Ectodermal cell (in vitro differentiated cells): Measurements from ENCODE around the gene AKAP13.
"Not testable (repeated sequence)": the region's sequence is repeated elsewhere in the genome, so short reads cannot be mapped to it uniquely, and the experiment has no call there.

Experiments used
- H3K27ac ChIP-seq: 2 replicates; pipeline ENCODE4 v1.7.0; 2013; ENCODE audit warnings: mild to moderate bottlenecking, low read depth, low read length; ENCODE audit not compliant: insufficient read depth, poor library complexity, severe bottlenecking
- H3K27me3 ChIP-seq: 2 replicates; pipeline ENCODE4 v1.7.0; 2013; ENCODE audit warnings: mild to moderate bottlenecking, low read length; ENCODE audit not compliant: insufficient read depth, control insufficient read depth, poor library complexity, severe bottlenecking
- H3K36me3 ChIP-seq: one replicate; pipeline ENCODE4 v1.7.0; 2013; ENCODE audit warnings: low read length; ENCODE audit not compliant: control insufficient read depth, insufficient read depth
- H3K4me1 ChIP-seq: one replicate; pipeline ENCODE4 v1.7.0; 2013; ENCODE audit warnings: low read length; ENCODE audit not compliant: control insufficient read depth, insufficient read depth
- H3K4me3 ChIP-seq: 2 replicates; pipeline ENCODE4 v1.7.0; 2013; ENCODE audit warnings: low read depth, low read length, control low read depth; ENCODE audit not compliant: insufficient read depth
- H3K9me3 ChIP-seq: 2 replicates; pipeline ENCODE4 v1.7.0; 2013; ENCODE audit warnings: mild to moderate bottlenecking, low read length, moderate library complexity; ENCODE audit not compliant: control insufficient read depth
- WGBS, 2 experiments: methylation state at CpG; one replicate each; pipeline ENCODE4 v1.1.7; 2013; ENCODE audit warnings: missing lambda C conversion rate in 2 of 2; 5-methylcytosine and 5-hydroxymethylcytosine counted together

Gene AKAP13

DNA sequence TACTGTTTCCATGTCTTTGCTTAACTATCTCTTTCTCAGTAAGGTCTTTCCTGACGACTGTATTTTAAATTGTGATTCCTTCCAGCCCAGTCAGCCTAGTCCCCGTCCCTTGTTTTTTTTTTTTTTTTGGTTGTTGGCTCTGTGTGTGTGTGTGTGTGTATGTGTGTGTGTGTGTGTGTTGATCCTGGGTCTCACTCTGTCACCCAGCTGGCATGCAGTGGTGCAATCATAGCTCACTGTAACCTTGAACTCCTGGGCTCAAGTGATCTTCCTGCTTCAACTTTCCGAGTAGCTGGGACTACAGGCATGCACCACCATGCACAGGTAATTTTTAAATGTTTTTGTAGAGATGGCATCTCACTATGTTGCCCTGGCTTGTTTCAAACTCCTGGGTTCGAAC, 31.3 kb upstream of the AKAP13 start:
- not testable (repeated sequence) for H3K9me3 ChIP-seq, H3K4me1 ChIP-seq, H3K27me3 ChIP-seq, H3K27ac ChIP-seq, H3K36me3 ChIP-seq, H3K4me3 ChIP-seq
- 87 to 93% methylated on average over 3 to 4 of the region's 4 CpGs for WGBS, 2 experiments

DNA sequence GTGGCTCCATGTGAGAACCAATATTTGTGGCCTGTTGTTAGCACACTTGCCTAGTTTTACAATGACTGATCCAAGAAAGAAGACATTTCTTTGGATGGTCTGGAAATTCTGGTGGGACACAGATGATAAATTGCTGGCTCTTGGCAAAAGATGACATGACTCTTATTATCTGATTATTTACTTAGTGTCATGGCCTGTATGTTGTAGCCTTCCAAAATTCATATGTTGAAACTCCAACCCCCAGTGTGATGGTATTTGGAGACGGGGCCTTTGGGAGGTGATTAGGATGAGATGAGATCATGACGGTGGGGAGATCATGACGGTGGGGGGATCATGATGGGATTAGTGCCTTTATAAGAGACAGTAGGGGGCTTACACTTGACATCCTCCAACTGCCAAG, 30.0 kb upstream of the AKAP13 start:
- Histone ChIP-seq H3K9me3 (no peaks in the 10 kb centered on the region), H3K36me3 (no peaks in the 10 kb centered on the region), H3K4me1 (no peaks in the 10 kb centered on the region), H3K27me3 (no peaks in the 10 kb centered on the region), H3K27ac (no peak overlapping the region), H3K4me3 (no peak overlapping the region)
- 77 to 87% methylated on average over 3 of the region's 3 CpGs for WGBS, 2 experiments

DNA sequence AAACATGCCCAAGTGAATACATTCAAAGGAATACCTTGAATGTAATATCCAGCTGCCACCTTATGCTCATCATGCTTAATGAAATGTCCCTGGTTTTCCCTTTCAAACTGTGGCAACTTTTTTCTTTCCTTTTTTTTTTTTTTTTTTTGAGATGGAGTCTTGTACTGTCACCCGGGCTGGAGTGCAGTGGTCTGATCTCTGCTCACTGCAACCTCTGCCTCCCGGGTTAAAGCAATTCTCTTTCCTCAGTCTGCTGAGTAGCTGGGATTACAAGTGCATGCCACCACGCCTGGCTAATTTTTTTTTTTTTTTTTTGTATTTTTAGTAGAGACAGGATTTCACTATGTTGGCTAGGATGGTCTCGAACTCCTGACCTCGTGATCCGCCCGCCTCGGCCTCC, 28.9 kb upstream of the AKAP13 start:
- H3K27me3 ChIP-seq, H3K36me3 ChIP-seq, H3K9me3 ChIP-seq, H3K27ac ChIP-seq, H3K4me3 ChIP-seq, H3K4me1 ChIP-seq: not testable (repeated sequence)
- 87 to 90% methylated on average over 8 of the region's 8 CpGs for WGBS, 2 experiments

- Histone ChIP-seq H3K4me3 (no peak overlapping the region), H3K27ac (no peak overlapping the region), H3K9me3 (no peaks in the 10 kb centered on the region), H3K27me3 (no peaks in the 10 kb centered on the region), H3K36me3 (no peaks in the 10 kb centered on the region), H3K4me1 (no peaks in the 10 kb centered on the region)
- 97% methylated on average over 3 to 4 of the region's 4 CpGs for WGBS, 2 experiments
These were observed 28.4 kb upstream of the AKAP13 start for GRCh38 chr15:85351965-85352364.

- Histone ChIP-seq H3K27ac (no peak overlapping the region), H3K4me1 (no peaks in the 10 kb centered on the region), H3K27me3 (no peaks in the 10 kb centered on the region)
These were observed 26.9 kb upstream of the AKAP13 start for GRCh38 chr15:85353516-85353915.

GRCh38 chr15:85354461-85354860, 25.9 kb upstream of the AKAP13 start:
- Histone ChIP-seq H3K4me1 (no peaks in the 10 kb centered on the region), H3K9me3 (no peaks in the 10 kb centered on the region), H3K36me3 (no peaks in the 10 kb centered on the region), H3K27me3 (no peaks in the 10 kb centered on the region), H3K27ac (no peak overlapping the region), H3K4me3 (no peak overlapping the region)
- 89 to 91% methylated on average over 4 of the region's 4 CpGs for WGBS, 2 experiments

More at GRCh38 chr15:85353516-85353915, 26.9 kb upstream of the AKAP13 start:
- Histone ChIP-seq H3K36me3 (no peaks in the 10 kb centered on the region), H3K4me3 (no peak overlapping the region), H3K9me3 (no peaks in the 10 kb centered on the region)

DNA sequence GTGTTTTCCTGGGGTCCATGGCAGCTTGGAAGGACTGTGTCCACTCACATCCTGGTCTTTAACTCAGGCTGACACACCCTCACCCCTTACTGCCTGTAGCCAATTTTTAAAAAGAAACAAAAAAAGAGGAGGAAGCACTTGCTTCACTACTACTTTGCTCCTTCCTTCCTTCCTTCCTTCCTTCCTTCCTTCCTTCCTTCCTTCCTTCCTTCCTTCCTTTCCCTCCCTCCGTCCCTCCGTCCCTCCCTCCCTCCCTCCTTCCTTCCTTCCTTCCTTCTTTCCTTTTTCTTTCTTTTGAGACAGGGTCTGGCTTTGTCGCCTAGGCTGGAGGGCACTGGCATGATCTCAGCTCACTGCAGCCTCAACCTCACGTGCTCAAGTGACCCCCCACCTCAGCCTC, 25.5 kb upstream of the AKAP13 start:
- 87 to 92% methylated on average over 4 of the region's 4 CpGs for WGBS, 2 experiments
- Histone ChIP-seq H3K4me1 (no peaks in the 10 kb centered on the region), H3K9me3 (no peaks in the 10 kb centered on the region), H3K27ac (no peak overlapping the region), H3K4me3 (no peak overlapping the region), H3K36me3 (no peaks in the 10 kb centered on the region), H3K27me3 (no peaks in the 10 kb centered on the region)

DNA sequence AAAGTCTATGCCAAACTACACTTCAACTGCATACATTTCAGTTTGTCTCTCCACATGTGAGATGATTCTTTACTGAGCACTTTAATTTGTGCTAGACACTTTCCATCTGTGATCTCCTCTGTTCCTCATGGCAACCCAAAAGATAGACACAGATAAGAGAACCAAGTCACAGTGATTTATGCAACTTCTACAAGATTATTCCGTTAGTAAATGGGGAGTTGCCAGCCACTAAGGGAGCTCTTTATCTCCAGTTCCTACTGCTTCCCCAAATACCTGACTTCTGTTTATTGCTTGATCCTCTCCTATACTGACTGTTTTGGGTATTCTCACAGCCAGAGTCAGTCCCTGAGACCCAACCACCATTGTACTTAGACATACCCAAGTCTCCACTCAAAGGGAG, 24.1 kb upstream of the AKAP13 start:
- H3K36me3 ChIP-seq = no peaks in the 10 kb centered on the region
- H3K4me3 ChIP-seq = no peak overlapping the region
- WGBS, 2 experiments = 96 to 100% methylated on average over 1 of the region's 1 CpG
- H3K27ac ChIP-seq = no peak overlapping the region
- H3K4me1 ChIP-seq = no peaks in the 10 kb centered on the region
- H3K27me3 ChIP-seq = no peaks in the 10 kb centered on the region
- H3K9me3 ChIP-seq = no peaks in the 10 kb centered on the region

DNA sequence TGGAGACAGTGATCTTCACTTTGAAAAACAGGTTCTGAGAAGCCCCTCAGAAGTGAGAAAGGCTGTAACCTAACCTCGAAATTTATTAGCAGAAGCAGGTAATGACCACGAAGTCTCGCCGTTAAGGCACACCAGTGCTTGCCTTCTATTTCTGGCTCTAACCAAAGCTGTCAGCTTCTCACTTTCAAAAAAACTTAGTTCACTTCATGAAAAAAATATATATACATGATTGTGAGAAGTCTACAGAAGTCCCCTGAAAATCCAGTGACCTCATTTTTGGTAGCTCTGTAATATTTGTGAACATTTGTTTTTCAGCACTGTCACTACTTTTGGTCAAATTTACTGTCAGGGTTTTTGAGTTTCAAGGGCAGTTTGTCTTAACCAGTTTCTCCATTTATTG, 19.1 kb upstream of the AKAP13 start:
- Histone ChIP-seq H3K27me3 (no peaks in the 10 kb centered on the region), H3K27ac (no peak overlapping the region), H3K36me3 (no peaks in the 10 kb centered on the region), H3K4me1 (no peaks in the 10 kb centered on the region), H3K9me3 (no peaks in the 10 kb centered on the region), H3K4me3 (no peak overlapping the region)
- WGBS, 2 experiments = 94 to 95% methylated on average over 4 of the region's 4 CpGs

- no peaks in the 10 kb centered on the region for H3K27me3 ChIP-seq
- WGBS, 2 experiments = 92 to 93% methylated on average over 6 of the region's 6 CpGs
- no peaks in the 10 kb centered on the region for H3K36me3 ChIP-seq
- H3K27ac ChIP-seq = no peak overlapping the region
- no peaks in the 10 kb centered on the region for H3K4me1 ChIP-seq
- H3K9me3 ChIP-seq = no peaks in the 10 kb centered on the region
- no peak overlapping the region for H3K4me3 ChIP-seq
These were observed 17.8 kb upstream of the AKAP13 start for GRCh38 chr15:85362436-85363081.

DNA sequence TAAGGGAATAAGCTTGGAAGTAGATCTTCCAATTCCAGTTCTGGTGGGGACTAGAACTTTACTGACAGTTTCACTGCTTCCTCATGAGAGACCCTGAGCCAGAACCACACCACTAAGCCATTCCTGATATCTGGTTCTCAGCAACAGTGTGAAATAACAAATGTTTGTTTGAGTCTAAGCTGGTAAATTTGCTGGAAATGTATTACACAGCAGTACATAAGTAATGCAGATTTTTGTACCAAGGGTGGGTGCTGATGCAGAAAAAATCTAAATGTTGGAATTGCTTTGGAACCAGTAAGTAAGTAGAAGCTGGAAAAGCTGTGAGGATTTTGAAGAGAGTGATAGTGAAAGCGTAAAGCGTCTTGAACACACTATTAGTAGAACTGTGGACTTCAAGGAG, 14.4 kb upstream of the AKAP13 start:
- Histone ChIP-seq H3K4me1 (no peaks in the 10 kb centered on the region), H3K27me3 (no peaks in the 10 kb centered on the region), H3K36me3 (no peaks in the 10 kb centered on the region), H3K4me3 (no peak overlapping the region), H3K27ac (no peak overlapping the region), H3K9me3 (no peaks in the 10 kb centered on the region)
- 95 to 96% methylated on average over 2 of the region's 2 CpGs for WGBS, 2 experiments
